ENCODE results near the gene FAM161B. TPM values are rescaled to one million over a fixed set of nuclear protein-coding genes. Genes with fewer than 3 reads are reported as not detected.
"Not testable (repeated sequence)": the region's sequence is repeated elsewhere in the genome, so short reads cannot be mapped to it uniquely, and the experiment has no call there.

Gene FAM161B
- total and polyA plus RNA-seq, 10 donors = 1.8 to 4.6 (median 3.0) TPM

- intact Hi-C loops (cut with DNase I; ENCODE audit: low total_unique reads) = no loop called here
- Histone ChIP-seq H3K4me1 (peaks cover 0 to 15% (median 6%) of the 10 kb centered on the region in 6 donors), H3K4me3 (no peak overlapping the region), H3K36me3 (peaks cover 0 to 100% (median 79%) of the 10 kb centered on the region in 6 donors), H3K9me3 (no peaks in the 10 kb centered on the region), H3K27ac (no peak overlapping the region), H3K27me3 (replicated peaks in 1 of 7) (no peaks in the 10 kb centered on the region)
- TF ChIP-seq POLR2A (IDR thresholded peaks at IDR 0.05) (no peak), POLR2AphosphoS5 (IDR thresholded peaks at IDR 0.05) (no peak), CTCF (IDR thresholded peaks at IDR 0.05 in 8 of 11, conservative IDR thresholded peaks at IDR 0.05 in 3 of 11) (no peak)
- DNase-seq = no peak
- 80 to 96% (median 85%) methylated on average over 3 of the region's 3 CpGs for WGBS, 5 donors
Observed at GRCh38 chr14:73903028-73903427, 46.9 kb downstream of the FAM161B start.

GRCh38 chr14:73896521-73896920 lies 53.4 kb downstream of the FAM161B start:
- Histone ChIP-seq H3K27ac (no peak overlapping the region), H3K9me3 (no peaks in the 10 kb centered on the region), H3K4me3 (no peak overlapping the region), H3K36me3 (peaks cover 4 to 99% (median 80%) of the 10 kb centered on the region in 6 donors), H3K27me3 (replicated peaks in 1 of 7) (no peaks in the 10 kb centered on the region), H3K4me1 (peaks cover 0 to 22% (median 8%) of the 10 kb centered on the region in 6 donors)
- intact Hi-C loops (cut with DNase I; ENCODE audit: low total_unique reads) = no loop called here
- 65 to 89% (median 81%) methylated on average over 1 of the region's 1 CpG for WGBS, 5 donors
- TF ChIP-seq CTCF (IDR thresholded peaks at IDR 0.05 in 8 of 11, conservative IDR thresholded peaks at IDR 0.05 in 3 of 11) (no peak), POLR2AphosphoS5 (IDR thresholded peaks at IDR 0.05) (no peak), POLR2A (IDR thresholded peaks at IDR 0.05) (no peak)
- DNase-seq = no peak

- Histone ChIP-seq H3K27me3 (replicated peaks in 1 of 7) (no peaks in the 10 kb centered on the region), H3K4me3 (no peak overlapping the region), H3K9me3 (no peaks in the 10 kb centered on the region), H3K36me3 (peaks cover 4 to 99% (median 80%) of the 10 kb centered on the region in 6 donors), H3K4me1 (peaks cover 0 to 27% (median 10%) of the 10 kb centered on the region in 6 donors), H3K27ac (no peak overlapping the region)
- 85 to 100% (median 88%) methylated on average over 1 of the region's 1 CpG for WGBS, 5 donors
- intact Hi-C loops (cut with DNase I; ENCODE audit: low total_unique reads) = no loop called here
- no peak for TF ChIP-seq CTCF (IDR thresholded peaks at IDR 0.05 in 8 of 11, conservative IDR thresholded peaks at IDR 0.05 in 3 of 11)
- no peak for TF ChIP-seq POLR2A (IDR thresholded peaks at IDR 0.05)
- TF ChIP-seq POLR2AphosphoS5 (IDR thresholded peaks at IDR 0.05) = no peak
- DNase-seq = no peak
Observed at GRCh38 chr14:73895939-73896338, 54.0 kb downstream of the FAM161B start.

- 82 to 94% (median 85%) methylated on average over 6 of the region's 6 CpGs for WGBS, 5 donors
- intact Hi-C loops (cut with DNase I; ENCODE audit: low total_unique reads); H3K9me3 ChIP-seq; H3K27ac ChIP-seq; H3K4me3 ChIP-seq; H3K27me3 ChIP-seq (replicated peaks in 1 of 7); DNase-seq: not testable (repeated sequence)
- H3K36me3 ChIP-seq = peaks cover 4 to 86% (median 65%) of the 10 kb centered on the region in 6 donors
- peaks cover 0 to 36% (median 13%) of the 10 kb centered on the region in 6 donors for H3K4me1 ChIP-seq
Observed at GRCh38 chr14:73894180-73894687, 55.7 kb downstream of the FAM161B start.
